Osteoblast (primary cell): Measurements from ENCODE around the gene ZNF382. TPM values are rescaled to one million over a fixed set of nuclear protein-coding genes. Genes with fewer than 3 reads are reported as not detected.

Experiments
- DNase-seq: peaks from one replicate; pipeline ENCODE4 v3.0.0; 2011; ENCODE audit warnings: low spot score, mixed read lengths; ENCODE audit not compliant: insufficient read length; ENCODE audit errors: missing footprints
- H2AFZ ChIP-seq: 2 replicates; pipeline ENCODE4 v1.6.0; 2011; ENCODE audit warnings: mild to moderate bottlenecking, low read length
- H3K27ac ChIP-seq: 2 replicates; pipeline ENCODE4 v1.5.1; 2011; ENCODE audit warnings: mild to moderate bottlenecking, low read depth, low read length, moderate library complexity
- H3K27me3 ChIP-seq: 2 replicates; pipeline ENCODE4 v1.6.0; 2012; ENCODE audit warnings: mild to moderate bottlenecking, control low read depth, inconsistent platforms, low read length, moderate library complexity; ENCODE audit not compliant: insufficient read depth
- H3K36me3 ChIP-seq: 2 replicates; pipeline ENCODE4 v1.5.1; 2011; ENCODE audit warnings: mild to moderate bottlenecking, low read length, control low read depth, moderate library complexity; ENCODE audit not compliant: insufficient read depth
- H3K4me1 ChIP-seq: 2 replicates; pipeline ENCODE4 v1.5.1; 2011; ENCODE audit warnings: mild to moderate bottlenecking, low read length, control low read depth, moderate library complexity; ENCODE audit not compliant: insufficient read depth
- H3K4me2 ChIP-seq: 2 replicates; pipeline ENCODE4 v1.6.0; 2011; ENCODE audit warnings: mild to moderate bottlenecking, low read length; ENCODE audit not compliant: insufficient read depth
- H3K4me3 ChIP-seq: fragments of 200-600 bp; sonication (generic); 3 replicates; pipeline ENCODE4 v1.5.1; 2012; ENCODE audit warnings: mild to moderate bottlenecking, low read length, inconsistent platforms; ENCODE audit not compliant: insufficient read depth
- H3K79me2 ChIP-seq: 2 replicates; pipeline ENCODE4 v1.6.0; 2012; ENCODE audit warnings: mild to moderate bottlenecking, low read length, control low read depth, inconsistent platforms; ENCODE audit not compliant: insufficient read depth
- H3K9me3 ChIP-seq: 2 replicates; pipeline ENCODE4 v1.5.1; 2011; ENCODE audit warnings: low read depth, low read length, control low read depth
- H4K20me1 ChIP-seq: 2 replicates; pipeline ENCODE4 v1.6.0; 2012; ENCODE audit warnings: mild to moderate bottlenecking, low read length, control low read depth; ENCODE audit not compliant: insufficient read depth
- CTCF ChIP-seq: IDR thresholded peaks from 2 replicates; pipeline ENCODE4 v1.5.1; 2011; ENCODE audit warnings: mild to moderate bottlenecking, low read depth, low read length, moderate library complexity; ENCODE audit errors: extremely low read depth
- total RNA-seq: library from RNA; depleted of rRNA; stranded (reverse); fragments of >200 nt; gene quantifications from 2 replicates; pipeline ENCODE4 v1.2.3, GENCODE V29; 2012

Gene ZNF382
- 12.3 and 16.2 TPM in 2 replicates for total RNA-seq

- H3K4me1 ChIP-seq = peaks cover 10% of the 10 kb centered on the region
- no peaks in the 10 kb centered on the region for H3K27me3 ChIP-seq
- H4K20me1 ChIP-seq = no peaks in the 10 kb centered on the region
- H3K27ac ChIP-seq = peak within 1 kb of the TSS; percentile 67
- H3K9me3 ChIP-seq = no peaks in the 10 kb centered on the region
- peaks cover 2% of the 10 kb centered on the region for H3K36me3 ChIP-seq
- H3K4me2 ChIP-seq = peak within 1 kb of the TSS; percentile 93
- peak within 1 kb of the TSS; percentile 93 for H3K4me3 ChIP-seq
- no peak for TF ChIP-seq CTCF
- H3K79me2 ChIP-seq = peaks cover 16% of the 10 kb centered on the region
- DNase-seq = peak; percentile 97
- peak within 1 kb of the TSS; percentile 97 for H2AFZ ChIP-seq
Observed at GRCh38 chr19:36605101-36605876, at the start of gene ZNF382. TSS of gene ZNF382 (plus strand) at chr19:36605313. CDS start at chr19:36609915, 4,602 bp downstream.

- no peak for TF ChIP-seq CTCF
- H3K4me1 ChIP-seq = no peaks in the 10 kb centered on the region
- peaks cover 73% of the 10 kb centered on the region for H3K79me2 ChIP-seq
- H4K20me1 ChIP-seq = no peaks in the 10 kb centered on the region
- no peak overlapping the region for H3K4me2 ChIP-seq
- no peak overlapping the region for H2AFZ ChIP-seq
- no peak overlapping the region for H3K27ac ChIP-seq
- H3K9me3 ChIP-seq = peaks cover 13% of the 10 kb centered on the region
- H3K4me3 ChIP-seq = no peak overlapping the region
- no peaks in the 10 kb centered on the region for H3K27me3 ChIP-seq
- DNase-seq = no peak
- peaks cover 12% of the 10 kb centered on the region for H3K36me3 ChIP-seq
Observed at GRCh38 chr19:36564391-36564790, 40.7 kb upstream of the ZNF382 start.

DNA sequence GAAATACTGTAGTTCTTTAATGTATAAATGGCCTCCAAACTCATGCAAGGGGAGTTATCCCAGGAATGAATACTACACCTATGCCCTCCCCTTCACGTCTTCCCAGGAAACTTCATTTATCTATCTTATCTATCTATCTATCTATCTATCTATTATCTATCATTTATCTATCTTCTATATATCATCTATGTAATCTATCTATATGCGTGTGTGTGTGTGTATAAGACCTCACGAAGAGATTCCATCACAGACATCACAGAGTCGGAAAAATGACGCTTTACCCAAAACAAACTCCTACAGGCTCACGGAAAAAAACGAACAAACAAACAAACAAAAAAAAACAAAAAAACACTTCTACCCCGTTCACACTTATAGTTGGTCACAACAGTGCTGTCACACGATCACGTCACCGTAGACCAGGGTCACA, 32.5 kb upstream of the ZNF382 start:
- Histone ChIP-seq H3K9me3 (no peaks in the 10 kb centered on the region), H2AFZ (peak overlapping the region; percentile 99), H3K79me2 (peaks cover 75% of the 10 kb centered on the region), H3K4me3 (peak overlapping the region; percentile 97), H3K27ac (peak overlapping the region; percentile 89), H3K4me2 (peak overlapping the region; percentile 94), H3K4me1 (peaks cover 12% of the 10 kb centered on the region), H3K36me3 (peaks cover 12% of the 10 kb centered on the region), H3K27me3 (no peaks in the 10 kb centered on the region), H4K20me1 (no peaks in the 10 kb centered on the region)
- TF ChIP-seq CTCF = no peak
- DNase-seq = no peak
